NT2/D1 (cell line): Measurements from ENCODE around the gene SRCIN1.

Experiments used
- DNase-seq: peaks from one replicate; pipeline ENCODE4 v3.0.0-alpha.2; 2011; ENCODE audit warnings: low read depth, low spot score
- H3K27me3 ChIP-seq: 2 replicates; pipeline ENCODE4 v1.6.0; 2011; ENCODE audit warnings: mild to moderate bottlenecking; ENCODE audit not compliant: insufficient read length, insufficient read depth
- H3K36me3 ChIP-seq: 2 replicates; pipeline ENCODE4 v1.6.1; 2011; ENCODE audit warnings: mild to moderate bottlenecking, low read length, mixed read lengths; ENCODE audit not compliant: insufficient read depth, insufficient read length
- H3K4me1 ChIP-seq: 2 replicates; pipeline ENCODE4 v1.5.1; 2011; ENCODE audit not compliant: insufficient read depth, insufficient read length
- H3K4me3 ChIP-seq: 2 replicates; pipeline ENCODE4 v1.5.1; 2011; ENCODE audit warnings: low read depth; ENCODE audit not compliant: insufficient read length
- H3K9ac ChIP-seq: 2 replicates; pipeline ENCODE4 v1.6.0; 2011; ENCODE audit warnings: low read depth; ENCODE audit not compliant: insufficient read length
- H3K9me3 ChIP-seq: 2 replicates; pipeline ENCODE4 v1.5.1; 2011; ENCODE audit warnings: mild to moderate bottlenecking, low read length; ENCODE audit not compliant: insufficient read depth
- SUZ12 ChIP-seq: IDR thresholded peaks from 2 replicates; pipeline ENCODE4 v1.6.1; 2011; ENCODE audit not compliant: insufficient read length, insufficient read depth; ENCODE audit errors: extremely low read depth
- YY1 ChIP-seq: IDR thresholded peaks from 2 replicates; pipeline ENCODE4 v1.6.1; 2011; ENCODE audit not compliant: insufficient read length, insufficient read depth
- ZNF274 ChIP-seq: IDR thresholded peaks from 2 replicates; pipeline ENCODE4 v1.6.1; 2011; ENCODE audit warnings: mild to moderate bottlenecking, low read depth, low read length

SRCIN1 gene

DNA sequence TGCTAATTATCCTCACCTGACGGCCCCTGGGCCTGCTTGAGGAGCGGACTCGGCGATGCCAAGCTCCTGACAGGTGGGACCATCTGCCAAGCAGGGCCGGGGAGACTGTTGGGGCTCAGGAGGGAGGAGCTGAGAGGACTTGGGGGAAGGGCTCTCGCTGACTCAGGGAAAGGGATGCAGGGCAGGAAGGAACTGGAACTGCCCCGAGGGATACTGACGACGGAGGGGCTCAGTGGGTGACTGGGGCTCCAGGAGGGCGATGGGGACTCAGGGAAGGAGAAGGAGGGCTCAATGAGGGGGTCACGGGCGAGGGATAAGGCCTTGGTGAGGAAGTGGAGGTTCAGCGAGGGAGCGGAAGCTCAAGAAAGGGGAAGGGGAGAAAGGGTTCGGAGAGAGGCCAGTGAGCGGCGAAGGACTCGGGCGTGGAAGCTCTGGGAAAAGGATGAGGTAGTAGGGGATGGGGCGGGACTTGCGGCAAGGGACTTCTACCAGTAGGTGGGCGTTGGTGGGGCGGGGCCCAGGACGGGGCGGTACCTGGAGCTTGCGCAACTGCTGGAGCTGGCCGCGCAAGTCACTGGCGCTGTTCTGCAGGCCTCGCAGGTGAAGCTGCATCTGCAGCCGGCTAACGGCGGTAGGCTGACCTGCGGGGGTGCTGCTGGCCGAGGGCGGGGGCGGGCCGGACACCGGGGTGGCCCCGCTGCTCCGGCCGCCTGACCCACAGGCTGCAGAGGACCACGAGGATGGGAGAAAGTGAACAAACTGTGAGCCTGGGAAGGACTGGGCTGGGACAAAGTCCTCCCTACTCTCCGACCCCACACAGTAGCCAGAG, 46.5 kb downstream of the SRCIN1 start:
- Histone ChIP-seq H3K4me1 (peaks cover 34% of the 10 kb centered on the region), H3K36me3 (no peaks in the 10 kb centered on the region), H3K4me3 (peak overlapping the region; percentile 47), H3K9ac (peak overlapping the region; percentile 76), H3K27me3 (peaks cover 48% of the 10 kb centered on the region), H3K9me3 (no peaks in the 10 kb centered on the region)
- TF ChIP-seq ZNF274: no peak
- no peak for TF ChIP-seq YY1
- TF ChIP-seq SUZ12: no peak
- DNase-seq: peak; percentile 81

DNA sequence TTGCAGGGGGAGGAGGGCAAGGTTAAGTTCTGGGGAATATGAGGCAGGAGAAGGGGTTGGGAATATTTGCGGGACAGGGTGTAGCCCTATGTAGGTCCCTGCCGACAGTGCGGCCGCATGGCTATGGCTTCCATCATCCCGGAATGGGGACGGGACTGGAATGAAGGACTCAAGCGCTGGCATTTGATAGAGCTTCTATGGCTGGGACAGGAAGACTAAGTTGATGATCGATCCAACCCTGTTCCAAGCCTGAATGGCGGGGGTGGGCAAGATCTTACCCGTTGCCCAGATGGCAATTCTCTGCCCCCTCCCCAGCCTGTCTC, 47.1 kb downstream of the SRCIN1 start:
- Histone ChIP-seq H3K4me1 (peaks cover 32% of the 10 kb centered on the region), H3K9me3 (no peaks in the 10 kb centered on the region), H3K36me3 (no peaks in the 10 kb centered on the region), H3K27me3 (peaks cover 43% of the 10 kb centered on the region), H3K4me3 (peak overlapping the region; percentile 47), H3K9ac (peak overlapping the region; percentile 76)
- no peak for TF ChIP-seq ZNF274
- TF ChIP-seq YY1: no peak
- TF ChIP-seq SUZ12: no peak
- no peak for DNase-seq

DNA sequence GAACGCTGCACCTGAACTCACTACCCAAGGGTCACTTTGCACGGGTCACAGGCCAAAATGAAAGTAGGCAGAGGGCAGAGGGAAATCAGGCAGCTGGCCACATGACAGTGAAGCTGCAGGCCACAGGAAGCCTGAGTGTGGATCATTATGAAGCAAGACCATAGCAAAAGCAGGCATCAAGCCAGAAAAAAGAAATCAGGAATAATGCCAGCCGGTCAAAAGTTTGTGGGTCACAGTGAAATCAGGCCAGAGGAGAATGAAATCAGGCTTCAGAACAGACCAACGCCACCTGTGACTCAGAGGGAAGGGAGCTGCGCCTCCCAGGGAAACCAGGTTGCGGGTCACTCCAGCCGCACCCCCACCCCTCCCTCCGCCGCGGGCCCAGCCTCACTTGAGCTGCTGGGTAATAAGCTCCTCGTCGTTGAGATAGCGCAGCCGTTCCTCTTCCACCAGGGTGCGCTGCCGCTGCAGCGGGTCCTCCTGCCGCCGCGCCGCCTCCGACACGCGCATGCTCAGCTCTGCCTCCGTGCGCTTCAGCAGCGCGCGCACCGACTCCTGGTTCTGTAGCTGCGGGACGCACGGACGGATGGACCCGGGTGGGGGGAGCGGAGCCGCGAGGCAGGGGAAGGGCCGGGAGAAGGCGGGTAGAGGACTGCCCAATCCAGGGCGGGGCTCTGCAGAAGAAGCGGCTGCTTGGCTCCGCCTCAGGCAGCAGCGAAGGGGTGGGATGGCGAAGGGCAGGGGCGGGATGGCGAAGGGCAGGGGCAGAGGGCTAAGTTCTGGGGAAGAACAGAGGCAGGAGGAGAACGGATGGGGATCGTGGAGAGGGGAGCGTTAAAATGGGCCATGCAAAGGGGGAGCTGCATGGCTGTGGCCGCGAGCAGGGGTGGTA, 47.7 kb downstream of the SRCIN1 start:
- no peaks in the 10 kb centered on the region for H3K36me3 ChIP-seq
- peak overlapping the region; percentile 76 for H3K9ac ChIP-seq
- peak overlapping the region; percentile 47 for H3K4me3 ChIP-seq
- peaks cover 37% of the 10 kb centered on the region for H3K27me3 ChIP-seq
- no peaks in the 10 kb centered on the region for H3K9me3 ChIP-seq
- no peak for TF ChIP-seq ZNF274
- no peak for TF ChIP-seq YY1
- TF ChIP-seq SUZ12: no peak
- DNase-seq: peak; percentile 90
- peaks cover 27% of the 10 kb centered on the region for H3K4me1 ChIP-seq

DNA sequence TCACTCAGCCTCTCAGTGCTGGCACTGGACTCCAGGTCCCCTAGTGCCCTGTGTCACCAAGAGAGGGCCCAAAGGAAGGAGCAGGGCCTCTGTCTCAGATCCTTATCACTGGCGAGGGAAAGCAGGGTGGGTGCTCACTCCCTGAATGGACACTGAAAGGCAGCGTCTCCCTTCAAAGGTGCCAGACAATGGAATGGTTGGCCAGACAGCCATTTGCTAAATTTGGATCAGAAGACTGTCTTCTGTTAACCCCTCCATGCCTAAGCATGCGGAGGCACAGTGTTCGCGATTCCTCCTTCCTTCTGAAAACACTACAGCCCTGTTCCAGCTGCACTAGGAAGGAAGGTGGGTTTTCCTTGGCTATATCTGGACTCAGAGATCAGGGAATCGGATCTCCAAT, 48.4 kb downstream of the SRCIN1 start:
- TF ChIP-seq YY1 (no peak), ZNF274 (no peak), SUZ12 (no peak)
- H3K4me3 ChIP-seq: no peak overlapping the region
- H3K27me3 ChIP-seq: peaks cover 32% of the 10 kb centered on the region
- H3K9me3 ChIP-seq: no peaks in the 10 kb centered on the region
- no peak for DNase-seq
- H3K4me1 ChIP-seq: peaks cover 27% of the 10 kb centered on the region
- H3K36me3 ChIP-seq: no peaks in the 10 kb centered on the region
- peak overlapping the region; percentile 7 for H3K9ac ChIP-seq

DNA sequence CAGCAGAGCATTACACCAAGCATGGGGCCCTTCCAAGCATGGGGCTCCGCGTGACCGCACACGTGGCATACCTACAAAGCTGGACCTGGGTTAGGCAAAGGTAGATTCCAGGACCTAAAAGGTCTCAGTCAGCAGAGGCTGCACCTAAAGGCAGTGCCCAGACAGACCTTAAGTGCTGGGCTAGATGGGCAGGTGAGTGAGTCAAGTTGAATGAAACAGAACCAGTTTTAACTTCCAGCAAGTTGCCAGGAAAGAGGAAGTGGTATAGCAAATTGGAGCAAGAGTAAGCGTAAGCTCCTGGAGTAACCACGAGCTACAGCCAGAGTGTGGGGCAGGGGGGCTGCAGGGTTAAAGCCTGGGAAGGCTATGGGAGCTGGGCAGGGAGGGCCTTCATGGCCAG, 49.5 kb downstream of the SRCIN1 start:
- peaks cover 29% of the 10 kb centered on the region for H3K27me3 ChIP-seq
- TF ChIP-seq SUZ12 (no peak), YY1 (no peak), ZNF274 (no peak)
- no peak overlapping the region for H3K9ac ChIP-seq
- H3K9me3 ChIP-seq: no peaks in the 10 kb centered on the region
- no peaks in the 10 kb centered on the region for H3K36me3 ChIP-seq
- no peak for DNase-seq
- H3K4me1 ChIP-seq: peaks cover 27% of the 10 kb centered on the region
- H3K4me3 ChIP-seq: no peak overlapping the region

DNA sequence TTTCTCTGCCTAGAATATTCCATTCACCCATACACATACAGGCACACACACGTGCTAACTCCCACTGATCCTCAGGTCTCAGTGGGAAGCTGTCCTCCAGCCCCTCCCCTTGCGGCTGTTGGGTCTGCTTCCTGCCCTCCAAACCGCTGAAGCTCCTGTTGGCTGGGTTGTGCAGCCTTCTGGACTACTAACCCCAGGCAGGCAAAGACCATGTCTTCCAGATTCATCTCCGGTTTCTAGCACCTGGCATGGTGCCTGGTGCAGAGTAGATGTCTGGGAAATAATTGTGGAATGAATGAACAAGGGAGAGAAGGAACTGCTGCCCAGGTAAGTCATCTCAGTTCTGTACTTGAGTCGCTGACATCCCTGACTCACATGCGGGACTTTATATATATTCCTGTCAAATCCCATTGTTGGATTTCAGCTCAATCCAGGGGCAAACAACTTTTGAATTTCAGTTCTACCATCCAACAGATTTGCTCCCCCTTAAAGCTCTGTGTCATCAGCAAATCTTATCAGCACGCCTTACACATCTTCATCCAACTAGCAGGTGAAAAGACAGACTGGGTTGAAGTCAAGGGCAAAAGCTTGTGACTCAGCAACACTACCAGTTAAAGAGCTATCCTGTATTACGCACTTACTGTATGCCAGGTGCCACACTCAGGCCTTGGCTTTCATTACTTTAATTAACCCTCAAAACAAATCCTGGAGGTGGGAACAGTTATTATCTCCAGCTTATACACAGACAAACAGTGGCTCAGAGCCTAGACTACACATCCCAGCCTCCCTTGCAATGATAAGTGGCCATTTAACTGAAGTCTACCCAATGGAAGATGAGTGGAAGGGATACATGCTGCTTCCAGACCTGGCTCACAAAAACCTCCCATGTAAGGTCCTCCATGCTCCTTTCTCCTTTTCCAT, 51.1 kb downstream of the SRCIN1 start:
- H3K27me3 ChIP-seq: peaks cover 20% of the 10 kb centered on the region
- TF ChIP-seq SUZ12 (no peak), ZNF274 (no peak), YY1 (no peak)
- no peak for DNase-seq
- no peaks in the 10 kb centered on the region for H3K9me3 ChIP-seq
- no peak overlapping the region for H3K4me3 ChIP-seq
- no peak overlapping the region for H3K9ac ChIP-seq
- H3K36me3 ChIP-seq: no peaks in the 10 kb centered on the region
- peaks cover 16% of the 10 kb centered on the region for H3K4me1 ChIP-seq

DNA sequence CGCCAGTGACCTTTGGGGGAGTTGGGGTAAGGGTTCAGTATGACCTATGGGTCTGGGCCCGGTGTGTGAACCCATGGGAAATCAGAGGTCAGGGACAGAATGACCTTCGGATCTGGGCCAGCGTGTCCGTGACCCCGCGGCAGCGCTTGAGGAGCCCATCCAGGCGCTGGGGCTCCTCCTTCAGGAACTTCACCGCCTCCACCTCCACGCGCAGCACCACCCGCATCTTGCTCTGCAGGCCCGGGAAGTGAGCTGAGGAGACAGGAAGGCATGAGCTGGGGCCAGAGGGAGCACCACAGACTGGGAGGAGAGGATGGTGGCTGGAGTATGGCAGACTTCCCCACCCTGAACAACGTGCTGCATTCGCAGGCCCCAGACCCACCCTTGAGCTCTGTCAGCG, 53.4 kb downstream of the SRCIN1 start:
- Histone ChIP-seq H3K4me1 (peaks cover 12% of the 10 kb centered on the region), H3K9me3 (no peaks in the 10 kb centered on the region), H3K4me3 (no peak overlapping the region), H3K27me3 (peaks cover 6% of the 10 kb centered on the region), H3K9ac (peak overlapping the region; percentile 29), H3K36me3 (no peaks in the 10 kb centered on the region)
- TF ChIP-seq YY1: no peak
- TF ChIP-seq SUZ12: no peak
- TF ChIP-seq ZNF274: no peak
- DNase-seq: no peak
